HG03066 (cell line): ENCODE measurements around the gene CDK14.

Source experiments
- ATAC-seq: cut with Tn5 transposase; IDR thresholded peaks from one replicate; pipeline ENCODE4 v1.9.1; 2021; ENCODE audit warnings: low read depth; ENCODE audit not compliant: unreplicated experiment

The CDK14 gene

DNA sequence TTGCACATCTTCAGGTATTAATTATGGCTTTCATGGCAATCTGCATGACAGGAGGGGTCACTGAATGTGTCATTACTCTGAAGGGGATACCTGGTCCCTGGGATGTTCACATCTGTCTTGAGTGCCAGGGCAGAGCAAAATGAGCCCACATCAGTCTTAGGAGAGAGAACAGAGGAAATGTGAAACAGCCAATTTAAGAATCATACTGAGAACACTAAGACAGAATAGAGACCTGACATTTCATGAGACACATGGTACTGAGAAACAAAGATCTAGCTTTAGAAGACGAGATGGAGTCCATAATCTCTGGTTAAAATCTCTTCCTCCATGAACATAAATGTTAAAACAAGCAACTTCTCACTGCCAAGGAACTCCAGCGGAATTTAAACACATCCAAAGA, 634.0 kb downstream of the CDK14 start:
- ATAC-seq: no peak

DNA sequence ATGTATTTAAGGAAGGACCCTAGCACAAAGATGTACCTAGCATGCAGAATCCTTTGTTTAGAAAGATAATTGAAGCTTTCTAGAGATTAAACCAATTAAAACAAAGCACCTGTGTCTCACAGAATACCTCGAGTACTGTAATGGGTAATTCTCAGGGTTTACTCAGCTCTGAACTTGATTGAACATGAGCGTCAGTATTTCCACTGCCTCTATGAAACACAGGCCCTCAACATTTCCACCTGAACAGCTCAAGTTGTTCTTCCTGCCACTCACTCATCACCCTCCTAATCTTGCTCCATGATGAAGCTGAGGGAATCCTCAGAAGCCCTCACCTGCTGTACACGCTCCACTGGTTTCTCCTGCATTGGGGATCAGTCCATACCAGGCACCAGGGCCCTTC, 634.4 kb downstream of the CDK14 start:
- no peak for ATAC-seq

DNA sequence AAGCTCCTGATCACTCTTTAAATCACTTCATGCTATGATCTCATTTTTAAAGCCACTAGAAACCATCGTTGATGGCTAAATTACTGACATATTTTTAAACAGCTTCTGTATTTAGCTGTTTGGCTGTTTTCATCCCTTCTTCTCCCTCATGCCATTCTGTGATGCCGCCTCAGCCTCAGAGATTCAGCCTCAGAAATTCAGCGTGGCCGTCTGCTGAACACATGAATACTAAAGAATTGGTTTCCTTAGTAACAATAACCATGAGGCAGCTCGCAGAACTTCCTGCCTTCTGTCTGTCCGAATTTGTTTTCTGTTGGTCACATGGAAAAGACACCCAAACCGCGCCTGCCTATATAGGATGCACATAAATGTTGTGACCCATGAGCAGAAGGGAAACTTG, 637.1 kb downstream of the CDK14 start:
- no peak for ATAC-seq

DNA sequence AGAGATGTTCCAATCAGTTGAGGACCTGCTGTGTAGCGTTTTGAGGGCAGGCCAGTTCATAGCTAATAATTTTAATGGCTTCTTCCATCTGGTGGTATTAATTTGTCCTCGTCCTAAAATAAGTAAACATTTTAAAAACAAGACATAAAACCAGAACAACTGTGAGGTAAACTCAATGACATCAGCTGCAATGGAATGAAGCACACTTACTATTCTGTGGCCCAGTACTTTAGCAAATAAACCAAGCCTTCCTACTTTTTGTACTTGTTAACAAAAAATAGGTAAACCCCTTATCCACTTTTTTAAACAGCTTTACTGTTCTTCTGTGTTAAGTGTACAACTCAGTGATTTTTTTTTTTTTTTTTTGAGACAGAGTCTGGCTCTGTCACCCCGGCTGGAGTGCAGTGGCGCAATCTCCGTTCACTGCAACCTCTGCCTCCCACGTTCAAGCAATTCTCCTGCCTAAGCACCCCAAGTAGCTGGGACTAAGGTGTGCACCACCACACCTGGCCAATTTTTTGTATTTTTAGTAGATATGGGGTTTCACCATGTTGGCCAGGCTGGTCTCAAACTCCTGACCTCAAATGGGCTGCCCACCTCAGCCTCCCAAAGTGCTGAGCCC, 639.2 kb downstream of the CDK14 start:
- ATAC-seq: no peak

DNA sequence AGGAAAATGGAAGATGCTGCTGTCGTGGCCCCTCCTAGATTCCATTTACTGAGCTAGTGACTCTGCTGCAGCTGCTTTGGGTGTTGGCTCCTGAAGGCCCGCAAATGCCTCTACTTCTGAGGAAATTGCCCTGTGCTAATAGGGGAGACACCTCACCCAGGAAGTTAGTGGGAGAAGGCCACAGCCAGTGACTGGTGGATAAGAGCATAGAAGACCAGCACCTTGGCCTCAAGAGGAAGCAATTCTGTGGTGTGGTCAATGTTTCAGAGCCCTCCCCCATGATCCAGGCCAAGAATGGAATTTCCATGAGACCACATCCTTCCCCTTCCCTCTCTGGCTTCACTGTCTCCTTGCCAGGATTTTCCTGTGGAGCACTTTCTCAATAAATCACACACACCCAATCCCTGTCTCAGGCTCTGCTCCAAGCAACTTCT, 643.1 kb downstream of the CDK14 start:
- ATAC-seq: no peak

DNA sequence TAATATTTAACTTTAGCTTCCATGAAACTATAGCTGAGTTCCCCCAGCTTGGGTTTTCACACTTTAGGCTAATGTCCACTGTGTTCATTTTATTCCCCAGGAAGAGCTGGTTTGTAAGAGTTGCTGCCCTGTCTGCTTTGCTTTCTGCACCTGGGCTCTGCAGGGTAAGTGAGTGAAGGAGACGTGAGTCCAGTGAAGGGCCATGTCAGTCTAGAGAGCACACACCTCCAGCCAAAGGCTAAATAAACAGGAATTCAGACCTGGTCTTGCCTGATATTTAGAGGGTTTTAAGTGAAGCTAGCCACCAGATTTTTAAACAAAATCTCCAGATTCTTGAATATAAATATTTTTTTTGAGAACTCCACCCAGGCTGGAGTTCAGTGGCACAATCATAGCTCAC, 643.7 kb downstream of the CDK14 start:
- ATAC-seq: no peak

DNA sequence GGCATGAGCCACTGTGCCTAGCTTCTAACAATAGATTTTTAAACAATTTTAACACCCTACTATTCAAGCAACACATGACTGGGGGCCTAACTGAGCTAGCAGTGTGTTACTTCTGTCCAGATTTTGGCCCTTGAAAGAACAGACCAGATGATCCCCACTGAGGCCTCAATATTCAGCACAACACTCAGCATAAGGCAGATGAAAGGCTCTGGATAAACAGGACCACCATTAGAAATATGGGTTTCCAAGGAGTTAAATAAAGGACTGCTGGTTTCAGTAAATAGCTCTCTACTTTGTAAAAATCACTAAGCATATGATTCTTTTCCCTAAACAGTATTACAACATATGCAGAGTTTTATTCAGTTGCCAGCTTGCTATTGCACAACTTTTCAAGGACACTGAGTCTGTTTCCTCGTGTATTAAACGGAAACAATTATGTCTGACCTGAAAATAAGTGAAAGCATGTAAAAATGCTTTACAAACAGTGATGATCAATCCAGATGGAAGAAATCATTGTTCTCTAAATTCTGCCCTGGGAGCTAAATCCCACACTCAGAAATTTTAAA, 644.3 kb downstream of the CDK14 start:
- ATAC-seq: no peak

DNA sequence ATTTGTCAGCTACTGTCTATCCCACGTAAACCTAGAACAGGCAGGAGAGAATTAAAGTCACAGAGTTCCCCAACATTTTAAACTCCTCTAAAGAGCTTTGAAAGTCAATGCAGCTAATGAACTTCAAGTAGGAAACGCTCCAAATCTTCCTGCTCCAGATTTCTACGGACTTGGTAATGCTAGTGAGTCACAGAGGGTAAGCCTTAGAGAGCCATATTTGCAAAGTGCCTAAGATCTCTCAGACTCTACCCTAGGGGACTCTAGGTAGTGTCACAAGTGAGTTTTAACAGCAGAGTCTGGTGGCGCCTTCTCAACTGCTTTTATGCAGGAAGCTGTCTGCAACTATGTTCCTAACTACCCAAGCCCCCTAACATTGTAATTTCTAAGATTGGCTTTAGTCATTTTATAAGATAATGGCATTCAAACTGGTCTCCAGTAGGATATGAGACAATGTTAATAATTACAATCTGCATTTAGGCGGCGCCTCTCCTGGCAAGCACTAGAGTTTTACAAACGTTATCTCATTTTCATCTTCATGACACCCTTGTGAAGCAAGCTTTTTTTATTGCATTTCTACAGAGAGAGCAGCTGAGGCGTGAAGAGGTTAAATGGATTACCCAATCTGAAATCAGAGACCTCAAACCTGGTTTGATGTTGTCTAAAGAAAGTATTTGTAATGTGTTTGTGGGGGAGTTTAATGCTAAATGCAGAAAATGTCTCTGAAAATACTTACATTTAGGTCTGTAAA, 646.1 kb downstream of the CDK14 start:
- ATAC-seq: no peak

DNA sequence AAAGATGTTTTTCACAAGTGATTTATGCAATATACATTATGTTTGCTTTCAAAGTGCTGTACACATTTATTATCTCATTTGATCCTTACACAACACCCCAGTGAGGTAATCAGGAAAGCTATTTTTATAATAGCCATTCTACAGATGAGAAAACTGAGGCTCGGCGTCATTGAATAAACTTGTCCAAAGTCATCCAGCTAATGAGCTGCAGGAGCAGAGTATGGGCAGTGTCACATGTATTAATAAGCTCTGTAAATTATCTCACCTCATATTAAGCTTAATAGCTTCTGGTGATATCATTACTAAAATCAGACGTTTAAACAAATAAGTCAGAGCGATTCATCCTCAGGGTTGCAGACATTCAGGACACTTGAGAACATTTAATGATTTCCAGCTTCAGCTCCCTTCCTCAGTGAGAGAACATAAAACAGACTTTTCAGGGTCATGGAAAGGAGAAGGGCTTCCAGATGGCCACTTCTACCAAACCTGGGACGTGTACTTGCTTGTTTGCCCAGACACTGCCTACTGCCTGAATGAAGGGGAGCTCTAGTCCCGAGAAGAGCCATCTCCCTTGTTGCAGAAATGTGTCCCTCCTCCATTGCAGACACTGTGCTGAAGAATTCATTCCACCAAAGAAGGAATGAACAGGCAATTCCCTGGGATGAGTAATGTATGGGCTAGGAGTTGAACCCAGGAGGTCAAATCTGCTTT, 647.6 kb downstream of the CDK14 start:
- ATAC-seq: no peak

DNA sequence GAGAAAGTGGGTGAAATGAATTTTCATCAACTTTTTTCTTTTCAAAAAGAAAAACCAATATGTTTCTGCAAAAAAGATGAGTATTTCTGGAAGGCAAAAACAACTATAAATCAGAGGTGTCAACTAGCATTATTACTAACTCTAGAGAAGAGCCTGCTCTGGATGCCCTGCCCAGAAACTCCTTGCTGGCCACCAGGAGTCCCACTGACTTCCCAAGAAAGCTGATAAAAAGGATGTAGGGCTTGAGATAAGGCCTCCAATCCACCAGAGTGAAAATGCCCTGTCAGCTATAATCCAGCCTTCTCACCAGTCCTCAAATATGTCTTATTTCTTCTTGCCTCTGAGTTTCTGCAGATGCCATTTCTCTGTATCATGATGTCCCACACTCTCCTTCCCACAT, 651.4 kb downstream of the CDK14 start:
- no peak for ATAC-seq

DNA sequence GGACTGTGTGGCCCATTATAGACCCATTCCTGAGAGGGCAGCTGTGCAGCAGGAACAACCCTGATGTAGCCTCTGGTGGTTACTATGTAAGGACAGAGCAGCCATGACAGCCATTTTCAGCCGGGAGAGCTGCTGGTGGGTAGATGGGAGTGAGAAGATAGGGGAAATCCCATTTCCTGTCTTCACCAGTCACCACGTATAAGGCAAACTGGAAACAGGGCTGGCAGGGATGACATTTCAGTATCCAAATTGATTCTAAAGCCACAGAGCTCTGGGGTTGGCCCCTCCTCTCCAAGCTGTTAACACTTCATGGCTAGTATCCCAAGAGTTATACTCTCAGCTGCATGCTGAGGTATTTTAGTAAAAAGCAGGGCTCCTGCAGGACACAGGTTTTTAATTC, 652.9 kb downstream of the CDK14 start:
- no peak for ATAC-seq

DNA sequence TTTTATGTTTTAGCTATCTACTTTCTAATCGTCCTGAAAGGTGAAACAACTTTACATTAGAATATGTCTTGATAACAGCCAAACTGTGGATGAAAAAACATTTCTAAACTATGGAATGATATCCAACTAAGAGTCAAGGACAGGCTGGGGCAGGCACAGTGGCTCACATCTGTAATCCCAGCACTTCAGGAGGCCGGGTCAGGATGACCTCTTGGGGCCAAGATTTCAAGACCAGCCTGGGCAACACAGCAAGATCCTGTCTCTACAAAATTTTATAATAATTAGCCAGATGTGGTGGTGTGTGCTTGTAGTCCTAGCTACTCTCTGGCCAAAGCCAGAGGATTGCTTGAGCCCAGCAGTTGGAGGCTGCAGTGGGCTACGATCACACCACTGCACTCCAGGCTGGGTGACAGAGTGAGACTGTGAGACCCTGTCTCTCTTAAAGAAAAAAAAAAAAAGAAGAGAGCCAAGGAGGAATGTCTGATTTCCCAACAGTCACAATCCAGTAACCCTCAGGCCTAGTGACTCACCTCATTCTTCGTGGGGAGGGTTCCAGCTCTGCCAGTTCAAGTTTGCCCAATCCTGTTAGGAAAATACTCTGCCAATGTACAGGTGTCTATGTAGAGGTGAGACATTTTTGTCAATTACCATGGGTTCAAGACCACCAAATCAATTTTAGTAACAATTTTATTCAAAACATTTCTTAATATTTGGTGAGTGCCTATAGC, 653.5 kb downstream of the CDK14 start:
- ATAC-seq: no peak

DNA sequence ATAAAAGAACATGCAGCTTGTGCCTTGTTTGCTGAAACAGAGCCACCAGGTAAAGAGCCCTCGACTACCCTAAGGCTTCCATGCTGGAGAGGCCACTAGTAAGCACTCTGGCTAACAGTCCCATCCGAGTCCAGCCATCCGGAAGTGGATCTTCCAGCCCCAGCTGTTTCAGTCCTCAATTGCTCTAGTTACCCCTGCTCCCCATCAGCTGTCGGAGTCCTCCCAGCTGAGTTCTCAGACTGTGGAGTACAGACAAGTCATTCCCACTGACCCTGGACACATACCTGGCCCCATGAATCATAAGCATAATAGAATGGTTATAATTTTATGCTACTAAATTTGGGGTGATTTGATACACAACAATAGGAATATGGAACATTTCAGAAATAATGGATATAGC, 654.6 kb downstream of the CDK14 start:
- no peak for ATAC-seq

DNA sequence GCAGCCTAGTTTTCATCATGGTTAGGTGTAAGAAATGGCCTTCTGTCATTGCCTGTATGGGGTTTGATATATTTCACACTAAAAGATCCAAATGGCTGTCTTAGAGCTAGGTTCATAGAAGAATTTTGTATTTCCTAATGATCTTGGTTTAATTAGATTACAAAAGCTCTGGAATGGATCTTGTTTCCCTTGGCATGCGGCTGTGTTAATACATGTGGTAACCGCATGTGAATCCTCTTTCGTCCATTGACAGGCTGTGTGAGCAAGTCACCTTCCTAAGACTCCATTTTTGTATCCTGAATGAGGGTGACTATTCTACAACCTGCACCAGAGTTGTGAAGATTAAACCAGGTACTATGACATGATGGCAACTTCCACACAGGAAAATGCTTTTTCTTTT, 655.8 kb downstream of the CDK14 start:
- ATAC-seq: no peak
